ENCODE measurements around the gene ZNF280A. TPM values are rescaled to one million over a fixed set of nuclear protein-coding genes. Genes with fewer than 3 reads are reported as not detected.

ZNF280A gene
- total RNA-seq: not detected
- long read RNA-seq: 0 reads

GRCh38 chr22:22520020-22520656 is at the start of gene ZNF280A:
Gene ZNF280A (minus strand): TSS chr22:22520270. CDS start chr22:22515630, 4,640 bp downstream.
- no peak for DNase-seq (ENCODE audit: low spot score)

DNA sequence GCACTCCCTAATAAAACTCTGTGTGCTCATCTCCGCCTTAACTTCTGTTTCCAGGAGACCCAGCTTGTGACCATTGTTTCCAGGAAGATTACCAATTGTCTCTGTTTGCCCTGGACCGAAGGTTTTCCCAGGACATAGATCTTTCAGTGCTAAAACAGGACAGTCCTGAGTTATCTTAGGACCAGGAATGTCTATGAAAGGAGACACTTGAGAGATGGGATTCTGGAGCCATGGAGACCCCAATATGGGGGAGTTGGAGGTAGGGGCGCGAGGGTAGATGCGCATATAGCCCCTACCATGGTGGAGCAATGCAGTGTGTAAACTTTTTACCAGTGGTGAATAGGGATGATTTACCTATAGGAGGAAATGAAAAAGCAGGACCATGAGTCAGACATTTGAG is 49.1 kb upstream of the ZNF280A start:
- DNase-seq (ENCODE audit: low spot score): no peak

- DNase-seq (ENCODE audit: low spot score): no peak
Observed at GRCh38 chr22:22565981-22566380, 45.9 kb upstream of the ZNF280A start.

GRCh38 chr22:22558972-22559603 is 39.0 kb upstream of the ZNF280A start, which contains the start of gene PRAME:
Gene PRAME (minus strand): TSS chr22:22559265. CDS start chr22:22556832, 2,433 bp downstream.
- DNase-seq (ENCODE audit: low spot score): no peak

GRCh38 chr22:22558071-22558971 is 38.3 kb upstream of the ZNF280A start:
- no peak for DNase-seq (ENCODE audit: low spot score)

DNA sequence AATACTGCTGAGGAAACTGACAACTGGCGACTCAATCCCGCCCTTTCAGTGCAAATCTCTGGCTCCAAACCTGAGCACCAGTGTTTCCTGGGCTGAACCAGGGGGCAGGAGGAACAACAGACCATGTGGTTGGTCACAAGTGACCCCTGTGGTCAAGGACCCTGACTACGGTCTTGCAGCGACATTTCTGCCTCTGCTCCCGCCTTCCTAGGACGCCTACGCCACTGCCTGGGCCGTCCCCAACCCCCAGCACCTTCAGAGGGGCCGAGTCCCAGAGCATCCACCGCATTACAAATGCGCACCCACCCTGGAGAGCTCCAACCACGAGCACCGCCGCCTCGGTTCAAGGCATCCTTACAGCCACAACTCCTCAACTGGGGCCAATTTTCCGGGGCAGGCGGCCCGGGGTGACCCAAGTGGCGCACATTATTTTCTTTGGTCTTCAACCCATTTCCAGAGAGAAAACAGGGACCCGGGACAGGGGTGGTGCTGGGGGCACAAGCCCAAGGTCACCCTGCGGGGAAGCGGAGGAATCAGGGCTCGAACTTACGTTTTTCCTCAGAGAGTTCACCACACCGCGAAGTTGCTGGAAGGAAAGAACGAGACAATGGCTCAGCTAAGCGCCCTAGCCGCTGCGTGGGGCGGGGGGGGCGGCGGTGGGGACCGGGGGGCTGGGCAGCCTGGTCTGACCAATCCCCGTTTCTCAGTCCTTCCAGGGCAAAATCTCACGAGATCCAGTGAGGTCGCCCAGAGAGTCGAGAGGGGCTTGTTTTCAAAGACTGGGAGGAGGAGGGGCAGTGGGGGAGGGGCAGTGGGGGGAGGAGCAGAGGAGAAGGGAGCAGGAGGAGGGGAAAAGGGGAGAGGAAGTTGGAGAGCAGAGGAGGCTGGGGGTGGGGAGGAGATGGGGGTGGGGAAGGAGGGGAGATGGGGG is 37.2 kb upstream of the ZNF280A start:
- DNase-seq (ENCODE audit: low spot score): no peak

DNA sequence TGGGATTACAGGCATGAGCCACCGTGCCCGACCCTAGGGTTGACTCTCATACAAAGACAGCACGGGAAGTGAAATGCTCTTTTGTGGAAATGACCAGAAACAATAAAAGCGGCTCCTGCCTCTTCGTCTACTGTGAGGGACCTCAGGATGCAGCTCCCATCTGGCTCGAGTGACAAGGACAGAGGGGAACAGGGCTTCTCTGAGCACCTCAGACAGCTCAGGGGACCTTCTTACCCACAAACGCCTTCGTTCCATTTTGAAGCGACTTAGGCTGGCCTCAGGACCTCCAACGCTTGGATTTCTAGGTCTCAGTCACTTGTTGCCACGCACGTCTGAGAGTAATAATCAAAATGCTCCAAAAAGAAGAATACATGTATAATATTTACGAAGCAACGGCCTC is 36.5 kb upstream of the ZNF280A start:
- DNase-seq (ENCODE audit: low spot score): no peak

GRCh38 chr22:22555596-22555995 is 35.5 kb upstream of the ZNF280A start:
- DNase-seq (ENCODE audit: low spot score): no peak

GRCh38 chr22:22554587-22555284 is 34.7 kb upstream of the ZNF280A start:
- no peak for DNase-seq (ENCODE audit: low spot score)

GRCh38 chr22:22553735-22554586 is 33.9 kb upstream of the ZNF280A start:
- no peak for DNase-seq (ENCODE audit: low spot score)

- no peak for DNase-seq (ENCODE audit: low spot score)
Observed at GRCh38 chr22:22553141-22553540, 33.1 kb upstream of the ZNF280A start.

GRCh38 chr22:22552630-22553029 is 32.6 kb upstream of the ZNF280A start:
- no peak for DNase-seq (ENCODE audit: low spot score)

GRCh38 chr22:22550789-22551434 is 30.8 kb upstream of the ZNF280A start:
- no peak for DNase-seq (ENCODE audit: low spot score)

DNA sequence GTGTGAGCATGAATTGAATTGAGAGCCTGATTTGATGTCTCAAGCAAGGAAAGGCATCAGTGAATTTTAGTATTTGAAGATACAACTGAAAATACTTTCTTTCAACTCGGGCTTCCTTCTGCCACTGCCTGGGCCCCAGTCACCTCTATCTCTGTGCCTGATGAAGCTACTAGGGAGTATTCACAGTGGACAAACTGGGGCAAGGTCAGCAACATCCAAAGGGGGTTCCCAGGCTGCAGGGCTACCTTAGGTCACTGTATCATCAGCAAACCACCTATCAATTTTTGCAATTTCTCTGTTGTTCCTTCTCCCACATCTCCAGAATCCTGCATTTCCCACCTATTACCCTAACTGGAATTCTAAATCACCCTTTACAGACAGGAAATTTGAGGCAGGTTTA is 28.8 kb upstream of the ZNF280A start:
- DNase-seq (ENCODE audit: low spot score): no peak

DNA sequence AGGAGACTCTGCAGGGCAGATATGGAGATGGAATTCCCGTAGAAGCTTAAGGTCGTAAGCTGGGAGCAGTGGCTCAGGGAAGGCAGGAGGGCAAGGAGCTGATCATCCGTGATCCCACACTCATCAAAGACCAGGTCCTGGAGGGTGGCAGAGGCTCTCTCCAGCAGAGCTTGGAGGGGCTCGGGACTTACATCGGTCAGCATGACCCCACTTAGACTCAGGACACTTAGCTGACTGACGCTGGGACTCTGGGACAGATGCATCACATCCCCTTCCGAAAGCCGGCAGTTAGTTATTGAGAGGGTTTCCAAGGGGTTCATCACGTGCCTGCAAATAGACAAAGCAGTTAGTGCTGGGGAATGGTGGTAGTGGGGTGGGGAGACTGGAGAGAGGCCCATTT is 28.2 kb upstream of the ZNF280A start:
- DNase-seq (ENCODE audit: low spot score): no peak

- no peak for DNase-seq (ENCODE audit: low spot score)
Observed at GRCh38 chr22:22547692-22548300, 27.7 kb upstream of the ZNF280A start.

DNA sequence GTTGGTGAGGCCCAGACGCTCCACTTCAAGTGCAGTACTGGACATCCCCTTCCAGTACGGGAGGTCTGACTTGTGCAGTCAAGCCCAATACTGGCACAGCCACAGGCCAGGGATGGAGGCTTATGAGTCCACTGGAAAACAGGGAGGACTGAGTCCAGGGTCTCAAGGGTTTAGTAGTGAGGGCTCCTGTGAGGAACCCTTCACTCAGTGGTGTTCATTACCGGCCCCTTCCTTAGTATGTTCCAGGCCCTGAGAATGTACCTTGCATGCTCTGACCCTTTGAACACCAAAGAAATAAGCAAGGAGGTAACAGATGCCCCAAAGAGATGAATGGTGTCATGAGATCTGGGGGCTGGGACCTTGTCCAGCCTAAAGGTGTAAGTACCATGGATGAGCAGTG is 27.2 kb upstream of the ZNF280A start:
- DNase-seq (ENCODE audit: low spot score): no peak

GRCh38 chr22:22546490-22546889 is 26.4 kb upstream of the ZNF280A start:
- DNase-seq (ENCODE audit: low spot score): no peak

Data from mesenteric fat pad (tissue), 1 donor.